Large intestine (tissue), 3 donors: ENCODE results near the gene PTPRN2. TPM values are rescaled to one million over a fixed set of nuclear protein-coding genes. Genes with fewer than 3 reads are reported as not detected.
"Not testable (repeated sequence)": the region's sequence is repeated elsewhere in the genome, so short reads cannot be mapped to it uniquely, and the experiment has no call there.

Experiments used
- DNase-seq, 2 donors: peaks; one replicate each; pipeline versions ENCODE4 v3.0.0 to v3.0.0-alpha.2; 2013
- H3K27ac ChIP-seq: one replicate; pipeline ENCODE4 v1.5.1; 2013; ENCODE audit warnings: low read length
- H3K27me3 ChIP-seq: 2 replicates; pipeline ENCODE4 v1.6.1; 2013; ENCODE audit warnings: low read length; ENCODE audit not compliant: control insufficient read depth, insufficient read depth
- H3K36me3 ChIP-seq: 2 replicates; pipeline ENCODE4 v1.6.1; 2013; ENCODE audit warnings: low read length; ENCODE audit not compliant: control insufficient read depth, insufficient read depth
- H3K4me1 ChIP-seq: one replicate; pipeline ENCODE4 v1.6.1; 2013; ENCODE audit warnings: low read length; ENCODE audit not compliant: control insufficient read depth, insufficient read depth
- H3K4me3 ChIP-seq: one replicate; pipeline ENCODE4 v1.5.1; 2013; ENCODE audit warnings: low read length
- H3K9me3 ChIP-seq: one replicate; pipeline ENCODE4 v1.6.1; 2013; ENCODE audit warnings: mild to moderate bottlenecking, low read depth, low read length, moderate library complexity; ENCODE audit not compliant: control insufficient read depth
- WGBS: methylation state at CpG from one replicate; pipeline ENCODE4 v1.1.5; 2013; ENCODE audit warnings: low lambda C conversion rate; ENCODE audit not compliant: insufficient coverage; 5-methylcytosine and 5-hydroxymethylcytosine counted together
- polyA plus RNA-seq: library from polyadenylated mRNA; unstranded; fragments of 120-200 nt; gene quantifications from one replicate; pipeline ENCODE4 v1.2.1, GENCODE V29; 2013

The PTPRN2 gene
- polyA plus RNA-seq, 1 donor, result 13.4 TPM

DNA sequence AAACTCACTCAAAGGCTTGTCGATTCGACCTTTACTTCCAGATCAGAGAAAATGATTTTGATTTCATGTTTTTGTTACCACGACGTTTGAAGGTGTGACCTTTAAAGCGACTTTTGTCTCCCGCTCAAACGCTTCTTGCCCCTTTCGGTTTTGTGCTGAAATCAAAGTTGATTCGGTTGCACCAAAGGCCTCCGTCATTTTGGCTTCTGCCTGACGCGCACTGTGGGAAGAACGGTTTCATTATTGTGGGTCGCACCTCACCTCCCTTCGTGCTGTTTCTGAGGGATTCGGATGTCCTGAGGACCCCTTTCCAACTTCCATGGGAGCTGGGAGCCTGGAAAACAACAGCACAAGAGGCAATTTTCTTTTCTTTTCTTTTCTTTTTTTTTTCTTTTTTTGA, 1073.9 kb downstream of the PTPRN2 start:
- Histone ChIP-seq H3K27me3 (no peaks in the 10 kb centered on the region), H3K27ac (no peak overlapping the region), H3K4me1 (no peaks in the 10 kb centered on the region), H3K9me3 (peaks cover 2% of the 10 kb centered on the region), H3K4me3 (no peak overlapping the region), H3K36me3 (no peaks in the 10 kb centered on the region)
- WGBS, result 98% methylated on average over 7 of the region's 16 CpGs
- no peak for DNase-seq

- H3K9me3 ChIP-seq, result peaks cover 5% of the 10 kb centered on the region
- H3K27ac ChIP-seq, result no peak overlapping the region
- H3K27me3 ChIP-seq, result no peaks in the 10 kb centered on the region
- no peak for DNase-seq
- WGBS, result 90% methylated on average over 4 of the region's 18 CpGs
- H3K36me3 ChIP-seq, result no peaks in the 10 kb centered on the region
- H3K4me1 ChIP-seq, result no peaks in the 10 kb centered on the region
- H3K4me3 ChIP-seq, result no peak overlapping the region
These were observed 1074.4 kb downstream of the PTPRN2 start for GRCh38 chr7:157513162-157513621.

- H3K27ac ChIP-seq, result no peak overlapping the region
- DNase-seq, result no peak
- 63% methylated on average over 2 of the region's 2 CpGs for WGBS
These were observed 1078.4 kb downstream of the PTPRN2 start for GRCh38 chr7:157509226-157509625.

DNA sequence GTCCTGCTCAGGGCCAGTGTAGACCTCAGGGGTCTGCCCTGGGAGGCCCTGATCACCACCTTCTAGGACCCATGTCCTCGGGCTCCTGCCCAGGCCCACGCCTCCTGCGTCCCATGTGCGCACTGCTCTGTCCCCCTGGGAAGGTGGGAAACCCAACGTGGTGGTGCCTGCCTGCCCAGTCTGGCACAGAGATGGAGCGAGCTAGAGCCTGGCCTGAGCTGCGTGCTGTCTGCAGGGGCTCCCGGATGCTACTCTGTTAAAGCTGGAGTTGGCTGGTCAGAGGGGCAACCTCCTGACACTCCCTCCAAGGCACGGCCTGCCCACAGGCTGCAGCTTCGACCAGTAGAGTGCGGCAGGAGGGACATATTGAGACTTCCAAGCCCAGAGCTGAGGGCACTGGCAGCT, 1079.1 kb downstream of the PTPRN2 start:
- no CpG with 5 or more reads among the region's 11 CpGs for WGBS
- no peaks in the 10 kb centered on the region for H3K27me3 ChIP-seq
- H3K4me1 ChIP-seq, result no peaks in the 10 kb centered on the region
- H3K9me3 ChIP-seq, result peaks cover 5% of the 10 kb centered on the region
- H3K4me3 ChIP-seq, result no peak overlapping the region
- DNase-seq, result no peak
- H3K27ac ChIP-seq, result no peak overlapping the region
- no peaks in the 10 kb centered on the region for H3K36me3 ChIP-seq

More at GRCh38 chr7:157509226-157509625, 1078.4 kb downstream of the PTPRN2 start:
- no peaks in the 10 kb centered on the region for H3K4me1 ChIP-seq
- H3K27me3 ChIP-seq, result no peaks in the 10 kb centered on the region
- no peak overlapping the region for H3K4me3 ChIP-seq
- no peaks in the 10 kb centered on the region for H3K36me3 ChIP-seq
- H3K9me3 ChIP-seq, result peaks cover 5% of the 10 kb centered on the region

DNA sequence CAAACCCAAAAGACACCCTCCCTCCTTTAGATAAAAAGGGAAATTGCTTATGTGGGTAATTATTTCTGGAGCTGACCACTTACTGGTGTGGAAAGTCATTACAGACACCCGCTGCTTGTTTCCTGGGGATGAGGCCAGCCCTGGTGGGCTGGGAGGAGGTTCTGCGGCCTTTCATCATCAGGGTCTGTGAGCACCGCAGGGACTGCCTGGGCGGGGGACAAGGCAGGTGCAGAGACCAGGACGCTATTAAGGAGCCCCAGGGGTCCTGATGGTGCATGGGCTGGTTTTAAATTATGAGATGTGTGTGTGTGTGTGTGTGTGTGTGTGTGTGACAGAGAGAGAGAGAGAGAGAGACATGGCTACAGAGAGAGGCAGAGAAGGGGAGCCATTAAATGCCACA, 1079.6 kb downstream of the PTPRN2 start:
- Histone ChIP-seq H3K27me3 (no peaks in the 10 kb centered on the region), H3K9me3 (peaks cover 5% of the 10 kb centered on the region), H3K36me3 (no peaks in the 10 kb centered on the region), H3K27ac (no peak overlapping the region), H3K4me1 (no peaks in the 10 kb centered on the region), H3K4me3 (no peak overlapping the region)
- WGBS, result no CpG with 5 or more reads among the region's 5 CpGs
- no peak for DNase-seq

DNA sequence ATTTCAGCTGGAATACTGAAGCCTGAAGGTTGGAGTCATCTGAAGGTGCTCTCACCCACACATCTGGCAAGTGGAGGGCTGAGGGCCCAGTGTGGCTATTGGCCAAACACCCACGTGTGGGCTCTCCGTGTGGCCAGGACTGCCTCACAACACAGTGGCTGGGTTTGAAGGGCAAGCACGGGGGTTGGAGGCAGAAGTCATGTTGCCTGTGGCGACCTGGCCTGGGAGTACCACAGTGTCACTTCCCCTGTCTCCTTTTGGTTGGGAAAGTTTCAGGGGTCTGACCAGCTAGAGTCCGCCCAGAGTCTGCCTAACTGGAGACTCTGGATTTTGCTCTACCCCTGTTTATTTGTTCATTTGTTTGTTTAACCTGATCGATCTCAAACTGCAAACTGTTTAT, 1081.4 kb downstream of the PTPRN2 start:
- 86% methylated on average over 1 of the region's 6 CpGs for WGBS
- peaks cover 5% of the 10 kb centered on the region for H3K9me3 ChIP-seq
- H3K4me1 ChIP-seq, result no peaks in the 10 kb centered on the region
- no peak overlapping the region for H3K4me3 ChIP-seq
- H3K27me3 ChIP-seq, result no peaks in the 10 kb centered on the region
- no peak for DNase-seq
- H3K36me3 ChIP-seq, result no peaks in the 10 kb centered on the region
- no peak overlapping the region for H3K27ac ChIP-seq

DNA sequence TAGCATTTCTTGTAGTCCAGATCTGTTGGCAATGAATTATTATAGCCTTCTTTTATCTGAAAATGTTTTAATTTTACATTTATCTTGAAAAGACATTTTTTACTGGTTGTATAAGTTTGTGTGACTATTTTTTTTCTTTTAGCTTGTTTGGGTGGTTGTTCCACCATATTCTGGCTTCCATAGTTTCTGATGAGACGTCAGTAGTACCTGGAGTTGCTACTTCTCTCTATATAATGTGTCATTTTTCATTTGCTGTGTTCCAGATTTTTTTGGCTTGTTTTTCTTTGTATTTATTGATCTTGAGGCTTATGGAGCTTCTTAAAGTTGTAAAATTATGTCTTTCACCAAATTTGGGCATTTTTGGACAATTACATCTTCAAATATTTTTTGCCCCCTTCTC, 1082.0 kb downstream of the PTPRN2 start:
- 100% methylated on average over 1 of the region's 1 CpG for WGBS
- Histone ChIP-seq H3K27ac (no peak overlapping the region), H3K4me3 (no peak overlapping the region), H3K9me3 (peaks cover 5% of the 10 kb centered on the region), H3K27me3 (no peaks in the 10 kb centered on the region), H3K36me3 (no peaks in the 10 kb centered on the region), H3K4me1 (no peaks in the 10 kb centered on the region)
- DNase-seq, result no peak

DNA sequence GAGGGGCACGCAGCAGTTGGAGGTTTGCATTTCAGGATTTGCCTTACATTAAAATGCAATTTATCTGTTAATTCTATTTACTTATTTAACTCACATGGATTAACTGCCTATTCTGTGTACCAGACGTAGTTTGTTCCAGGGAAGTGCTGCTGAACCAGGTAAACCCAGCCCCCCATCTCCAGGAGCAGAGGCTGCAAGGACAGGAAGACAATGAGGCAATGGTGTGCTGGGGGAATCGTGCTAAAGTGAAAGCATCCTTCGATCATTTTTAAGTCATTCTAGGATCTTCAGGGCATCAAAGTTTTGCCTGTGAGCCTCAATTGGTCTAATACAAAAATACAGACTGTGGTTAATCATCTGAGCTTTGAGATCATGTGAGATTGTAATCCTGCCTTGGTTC, 1084.4 kb downstream of the PTPRN2 start:
- Histone ChIP-seq H3K4me3 (no peak overlapping the region), H3K9me3 (no peaks in the 10 kb centered on the region), H3K27me3 (no peaks in the 10 kb centered on the region), H3K36me3 (no peaks in the 10 kb centered on the region), H3K4me1 (no peaks in the 10 kb centered on the region), H3K27ac (no peak overlapping the region)
- WGBS, result no CpG with 5 or more reads among the region's 4 CpGs
- DNase-seq, result no peak

- Histone ChIP-seq H3K9me3 (no peaks in the 10 kb centered on the region), H3K27ac (no peak overlapping the region), H3K27me3 (no peaks in the 10 kb centered on the region), H3K4me3 (no peak overlapping the region), H3K36me3 (no peaks in the 10 kb centered on the region), H3K4me1 (no peaks in the 10 kb centered on the region)
- DNase-seq, result peak; percentile 5 to 9
- WGBS, result 90% methylated on average over 2 of the region's 12 CpGs
These were observed 1084.9 kb downstream of the PTPRN2 start for GRCh38 chr7:157502701-157503111.

- no peaks in the 10 kb centered on the region for H3K27me3 ChIP-seq
- no peaks in the 10 kb centered on the region for H3K9me3 ChIP-seq
- WGBS, result 100% methylated on average over 1 of the region's 22 CpGs
- DNase-seq, result no peak
- H3K4me1 ChIP-seq, result no peaks in the 10 kb centered on the region
- no peak overlapping the region for H3K4me3 ChIP-seq
- H3K27ac ChIP-seq, result no peak overlapping the region
- no peaks in the 10 kb centered on the region for H3K36me3 ChIP-seq
These were observed 1086.0 kb downstream of the PTPRN2 start for GRCh38 chr7:157501581-157501980.

DNA sequence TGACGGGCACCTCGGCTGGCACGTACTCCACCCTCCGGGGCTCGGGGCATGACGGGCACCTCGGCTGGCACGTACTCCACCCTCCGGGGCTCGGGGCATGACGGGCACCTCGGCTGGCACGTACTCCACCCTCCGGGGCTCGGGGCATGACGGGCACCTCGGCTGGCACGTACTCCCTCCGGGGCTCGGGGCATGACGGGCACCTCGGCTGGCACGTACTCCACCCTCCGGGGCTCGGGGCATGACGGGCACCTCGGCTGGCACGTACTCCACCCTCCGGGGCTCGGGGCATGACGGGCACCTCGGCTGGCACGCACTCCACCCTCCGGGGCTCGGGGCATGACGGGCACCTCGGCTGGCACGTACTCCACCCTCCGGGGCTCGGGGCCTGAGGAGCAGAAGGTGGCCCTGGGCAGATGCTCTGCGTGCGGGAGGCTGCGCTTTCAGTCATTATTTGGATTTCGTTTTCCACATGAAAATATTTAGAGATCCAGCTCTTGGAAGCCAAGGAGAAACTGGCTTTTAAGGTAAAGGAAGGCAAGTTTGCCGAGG, 1086.6 kb downstream of the PTPRN2 start:
- not testable (repeated sequence) for H3K4me1 ChIP-seq, H3K9me3 ChIP-seq, H3K4me3 ChIP-seq, DNase-seq, H3K27ac ChIP-seq, H3K27me3 ChIP-seq, H3K36me3 ChIP-seq
- WGBS, result 80% methylated on average over 1 of the region's 45 CpGs
